Transverse colon (tissue), 4 donors: ENCODE results near the gene MEGF11. TPM values are rescaled to one million over a fixed set of nuclear protein-coding genes. Genes with fewer than 3 reads are reported as not detected.
A peak's percentile ranks its signal among the peaks of the same experiment; 100 is the strongest.

ENCODE experiments used
- DNase-seq: peaks from one replicate; pipeline ENCODE4 v3.0.0-alpha.2; 2019
- H3K27ac ChIP-seq, 4 donors: fragments of 200-600 bp; sonication (generic); 2 replicates each; pipeline ENCODE4 v1.5.1; 2016 to 2018; ENCODE audit warnings: inconsistent platforms in 4 of 4
- H3K27me3 ChIP-seq: fragments of 200-600 bp; sonication (generic); 2 replicates; pipeline ENCODE4 v1.5.1; 2017; ENCODE audit warnings: inconsistent platforms
- H3K36me3 ChIP-seq, 4 donors: fragments of 200-600 bp; sonication (generic); 2 replicates each; pipeline ENCODE4 v1.5.1; 2017 to 2019; ENCODE audit warnings: inconsistent platforms in 4 of 4
- H3K4me1 ChIP-seq, 4 donors: fragments of 200-600 bp; sonication (generic); 2 replicates each; pipeline ENCODE4 v1.5.1; 2017 to 2020; ENCODE audit warnings: inconsistent platforms in 4 of 4
- H3K4me3 ChIP-seq, 4 donors: fragments of 200-600 bp; sonication (generic); 1 replicate in 1 of 4; 2 replicates in 3 of 4; pipeline versions ENCODE4 v1.5.1 to v1.6.1; 2017 to 2019; ENCODE audit warnings: inconsistent platforms in 4 of 4
- H3K9me3 ChIP-seq, 2 donors: fragments of 200-600 bp; sonication (generic); 2 replicates each; pipeline ENCODE4 v1.5.1; 2017 to 2019; ENCODE audit warnings: inconsistent platforms in 2 of 2
- CTCF ChIP-seq, 5 experiments: fragments of 200-600 bp in 3 of 5; fragments of 450-650 bp in 2 of 5; sonication (generic) in 3 of 5; IDR thresholded peaks; 1 replicate in 2 of 5; 2 replicates in 3 of 5; pipeline ENCODE4 v1.5.1; 2016 to 2017; ENCODE audit warnings: antibody characterized with exemption in 5 of 5, inconsistent platforms in 3 of 5, mild to moderate bottlenecking in 2 of 5, moderate library complexity in 1 of 5
- EP300 ChIP-seq: sonication (generic); formaldehyde crosslinking; IDR thresholded peaks from one replicate; pipeline ENCODE4 v1.6.1; 2017; ENCODE audit warnings: antibody characterized with exemption, low read depth
- POLR2A ChIP-seq: fragments of 450-650 bp; IDR thresholded peaks from one replicate; pipeline ENCODE4 v1.6.1; 2016; ENCODE audit warnings: antibody characterized with exemption, mild to moderate bottlenecking, moderate library complexity
- POLR2AphosphoS5 ChIP-seq, 3 donors: sonication (generic); formaldehyde crosslinking; IDR thresholded peaks; one replicate each; pipeline ENCODE4 v1.6.1; 2016; ENCODE audit warnings: antibody characterized with exemption in 3 of 3
- WGBS, 2 donors: methylation state at CpG; one replicate each; pipeline ENCODE4 v1.1.5; 2018; ENCODE audit warnings: low coverage in 1 of 2; 5-methylcytosine and 5-hydroxymethylcytosine counted together
- in situ Hi-C, 4 donors: fragments of 200-750 bp; cut with MboI; loops; one replicate each; pipeline versions ENCODE4 v1.15.0 to v1.15.1; 2017; ENCODE audit warnings: low sequenced_read_pairs in 3 of 4, low pct_ligation_motif_present in 1 of 4, low pct_unique_long_range_greater_than_20kb in 1 of 4
- intact Hi-C: fragments of 100-400 bp; cut with DNase I; formaldehyde crosslinking; loops from one replicate; pipeline ENCODE4 v1.15.1; 2023; ENCODE audit warnings: low total_unique reads
- total RNA-seq, 4 donors: library from RNA; depleted of rRNA; stranded (reverse); fragments of >200 nt; gene quantifications; one replicate each; pipeline ENCODE4 v1.1.0, GENCODE V29; 2016

MEGF11 gene
- total RNA-seq, 4 donors from 2014 or later, result 0.16 TPM; not detected in 3

GRCh38 chr15:66153549-66154415 is 99.8 kb downstream of the MEGF11 start:
- Histone ChIP-seq H3K4me1 (no peaks in the 10 kb centered on the region), H3K9me3 (no peaks in the 10 kb centered on the region), H3K27ac (no peak overlapping the region), H3K4me3 (no peak overlapping the region), H3K27me3 (no peaks in the 10 kb centered on the region), H3K36me3 (no peaks in the 10 kb centered on the region)
- WGBS, 2 donors, result 57 to 80% methylated on average over 1 to 15 of the region's 15 CpGs
- DNase-seq, result no peak
- no peak for TF ChIP-seq POLR2A
- TF ChIP-seq CTCF (IDR thresholded peaks at IDR 0.05), result no peak
- TF ChIP-seq POLR2AphosphoS5 (IDR thresholded peaks at IDR 0.05), result no peak
- TF ChIP-seq EP300, result no peak
- intact Hi-C loops (no loop called here), in situ Hi-C loops (no loop called here)

GRCh38 chr15:66152650-66153049 is 100.9 kb downstream of the MEGF11 start:
- WGBS, 2 donors, result 94 to 100% methylated on average over 1 to 10 of the region's 10 CpGs
- H3K4me3 ChIP-seq, result no peak overlapping the region
- no peaks in the 10 kb centered on the region for H3K36me3 ChIP-seq
- no peaks in the 10 kb centered on the region for H3K9me3 ChIP-seq
- in situ Hi-C loops (no loop called here), intact Hi-C loops (no loop called here)
- no peak overlapping the region for H3K27ac ChIP-seq
- H3K27me3 ChIP-seq, result no peaks in the 10 kb centered on the region
- DNase-seq, result no peak
- TF ChIP-seq CTCF (IDR thresholded peaks at IDR 0.05) (no peak), EP300 (no peak), POLR2AphosphoS5 (IDR thresholded peaks at IDR 0.05) (no peak), POLR2A (no peak)
- H3K4me1 ChIP-seq, result no peaks in the 10 kb centered on the region

GRCh38 chr15:66151809-66152208 is 101.7 kb downstream of the MEGF11 start:
- intact Hi-C loops, result no loop called here
- TF ChIP-seq CTCF (IDR thresholded peaks at IDR 0.05) (no peak), POLR2A (no peak), EP300 (no peak), POLR2AphosphoS5 (IDR thresholded peaks at IDR 0.05) (no peak)
- peak; percentile 18 for DNase-seq
- no peak overlapping the region for H3K27ac ChIP-seq
- H3K4me1 ChIP-seq, result no peaks in the 10 kb centered on the region
- no peak overlapping the region for H3K4me3 ChIP-seq
- H3K36me3 ChIP-seq, result no peaks in the 10 kb centered on the region
- no peaks in the 10 kb centered on the region for H3K27me3 ChIP-seq
- H3K9me3 ChIP-seq, result no peaks in the 10 kb centered on the region
- in situ Hi-C loops, result no loop called here
- 29% methylated on average over 5 of the region's 7 CpGs; no CpG with 5 or more reads in 1 of the 2 donors for WGBS, 2 donors

- Histone ChIP-seq H3K4me1 (no peaks in the 10 kb centered on the region), H3K27me3 (no peaks in the 10 kb centered on the region), H3K4me3 (no peak overlapping the region), H3K27ac (no peak overlapping the region), H3K36me3 (no peaks in the 10 kb centered on the region), H3K9me3 (no peaks in the 10 kb centered on the region)
- DNase-seq, result no peak
- in situ Hi-C loops, result no loop called here
- WGBS, 2 donors, result 64 to 75% methylated on average over 3 to 9 of the region's 9 CpGs
- TF ChIP-seq POLR2A (no peak), CTCF (IDR thresholded peaks at IDR 0.05) (no peak), POLR2AphosphoS5 (IDR thresholded peaks at IDR 0.05) (no peak), EP300 (no peak)
- intact Hi-C loops, result no loop called here
Observed at GRCh38 chr15:66149871-66150270, 103.7 kb downstream of the MEGF11 start.
